GM23338 (cell line): Measurements from ENCODE around the gene TNFRSF21. TPM values are rescaled to one million over a fixed set of nuclear protein-coding genes. Genes with fewer than 3 reads are reported as not detected.

Source experiments
- ATAC-seq: fragments of 200-7000 bp; cut with Tn5 transposase; 3 replicates; pipeline ENCODE4 v1.9.1; 2020
- DNase-seq: peaks from one replicate; pipeline ENCODE4 v3.0.0-alpha.2; 2015; ENCODE audit warnings: low spot score
- H2AFZ ChIP-seq: fragments of 200-600 bp; sonication (generic); 2 replicates; pipeline ENCODE4 v1.8.0; 2016; ENCODE audit warnings: antibody characterized with exemption, mild to moderate bottlenecking, moderate library complexity
- H3F3A ChIP-seq: fragments of 200-600 bp; sonication (generic); replicated peaks from 2 replicates; pipeline ENCODE4 v1.8.0; 2017; ENCODE audit warnings: antibody characterized with exemption, mixed run types, low read depth
- H3K27ac ChIP-seq: fragments of 200-600 bp; sonication (generic); 2 replicates; pipeline ENCODE4 v1.6.1; 2016; ENCODE audit warnings: low read depth
- H3K27me3 ChIP-seq: fragments of 200-600 bp; sonication (generic); 2 replicates; pipeline ENCODE4 v1.8.0; 2016; ENCODE audit warnings: mild to moderate bottlenecking, mixed run types, moderate library complexity; ENCODE audit not compliant: insufficient read depth
- H3K36me3 ChIP-seq: fragments of 200-600 bp; sonication (generic); 2 replicates; pipeline ENCODE4 v1.8.0; 2016; ENCODE audit warnings: mild to moderate bottlenecking; ENCODE audit not compliant: insufficient read depth
- H3K4me1 ChIP-seq: fragments of 200-600 bp; sonication (generic); 2 replicates; pipeline ENCODE4 v1.8.0; 2016; ENCODE audit warnings: mild to moderate bottlenecking, moderate library complexity; ENCODE audit not compliant: insufficient read depth
- H3K4me2 ChIP-seq: fragments of 200-600 bp; sonication (generic); 2 replicates; pipeline ENCODE4 v1.7.1; 2017; ENCODE audit warnings: mixed run types
- H3K4me3 ChIP-seq: fragments of 200-600 bp; sonication (generic); 2 replicates; pipeline ENCODE4 v1.6.1; 2016; ENCODE audit warnings: mixed run types
- H3K79me2 ChIP-seq: fragments of 200-600 bp; sonication (generic); replicated peaks from 2 replicates; pipeline ENCODE4 v1.8.0; 2017; ENCODE audit warnings: mild to moderate bottlenecking; ENCODE audit not compliant: insufficient read depth
- H3K9me2 ChIP-seq: fragments of 200-600 bp; sonication (generic); 2 replicates; pipeline ENCODE4 v1.8.0; 2017; ENCODE audit not compliant: insufficient read depth
- H4K20me1 ChIP-seq: fragments of 200-600 bp; sonication (generic); replicated peaks from 2 replicates; pipeline ENCODE4 v1.8.0; 2017; ENCODE audit warnings: mild to moderate bottlenecking; ENCODE audit not compliant: insufficient read depth
- H3K27ac Mint-ChIP-seq: 2 replicates; pipeline ENCODE4 v1.8.0; 2020; ENCODE audit warnings: inconsistent platforms, mild to moderate bottlenecking, moderate library complexity, mixed read lengths
- H3K27me3 Mint-ChIP-seq: 3 replicates; pipeline ENCODE4 v1.8.0; 2022; ENCODE audit warnings: low read depth, mild to moderate bottlenecking, moderate library complexity, mixed read lengths, inconsistent platforms; ENCODE audit not compliant: insufficient read depth, poor library complexity
- H3K36me3 Mint-ChIP-seq: 3 replicates; pipeline ENCODE4 v1.8.0; 2021; ENCODE audit warnings: low read depth, mild to moderate bottlenecking, inconsistent platforms, moderate library complexity, mixed read lengths
- H3K4me1 Mint-ChIP-seq: 3 replicates; pipeline ENCODE4 v1.8.0; 2020; ENCODE audit warnings: mild to moderate bottlenecking, inconsistent platforms, mixed read lengths
- H3K4me3 Mint-ChIP-seq: 3 replicates; pipeline ENCODE4 v1.8.0; 2021; ENCODE audit warnings: moderate library complexity, mild to moderate bottlenecking, inconsistent platforms, mixed read lengths
- H3K9me3 Mint-ChIP-seq: 3 replicates; pipeline ENCODE4 v1.8.0; 2020; ENCODE audit warnings: moderate library complexity, mild to moderate bottlenecking, inconsistent platforms, mixed read lengths
- CREB1 ChIP-seq: fragments of 250-450 bp; sonication (Bioruptor Pico); IDR thresholded peaks from 2 replicates; pipeline ENCODE4 v1.5.0; 2020; ENCODE audit warnings: low read depth, mild to moderate bottlenecking, moderate library complexity
- EZH2 ChIP-seq: fragments of 200-600 bp; sonication (generic); IDR thresholded peaks from one replicate; pipeline ENCODE4 v1.8.0; 2017; ENCODE audit warnings: antibody characterized with exemption, mild to moderate bottlenecking, low read depth; ENCODE audit not compliant: unreplicated experiment
- EZH2phosphoT487 ChIP-seq: fragments of 200-600 bp; sonication (generic); IDR thresholded peaks from one replicate; pipeline ENCODE4 v1.8.1; 2018; ENCODE audit warnings: antibody characterized with exemption; ENCODE audit not compliant: unreplicated experiment
- JUNB ChIP-seq: IDR thresholded peaks from one replicate; pipeline ENCODE4 v1.6.1; 2016; ENCODE audit warnings: antibody characterized with exemption; ENCODE audit not compliant: unreplicated experiment
- NANOG ChIP-seq: IDR thresholded peaks from 2 replicates; pipeline ENCODE4 v1.6.1; 2016; ENCODE audit warnings: antibody characterized with exemption, borderline replicate concordance
- POLR2AphosphoS5 ChIP-seq: IDR thresholded peaks from 2 replicates; pipeline ENCODE4 v1.6.1; 2016; ENCODE audit warnings: antibody characterized with exemption, low read depth
- REST ChIP-seq: IDR thresholded peaks from one replicate; pipeline ENCODE4 v1.6.1; 2018; ENCODE audit warnings: antibody characterized with exemption; ENCODE audit not compliant: unreplicated experiment
- STAT1 ChIP-seq: IDR thresholded peaks from one replicate; pipeline ENCODE4 v1.6.1; 2016; ENCODE audit warnings: antibody characterized with exemption; ENCODE audit not compliant: unreplicated experiment
- ZNF114 ChIP-seq: fragments of 250-450 bp; sonication (Bioruptor Pico); IDR thresholded peaks from 2 replicates; pipeline ENCODE4 v1.5.0; 2020; ENCODE audit warnings: mild to moderate bottlenecking, moderate library complexity
- ZNF331 ChIP-seq: fragments of 250-450 bp; sonication (Bioruptor Pico); IDR thresholded peaks from 2 replicates; pipeline ENCODE4 v1.5.0; 2020; ENCODE audit warnings: low read depth, mild to moderate bottlenecking, moderate library complexity
- ZNF462 ChIP-seq: fragments of 250-450 bp; sonication (Bioruptor Pico); IDR thresholded peaks from 2 replicates; pipeline ENCODE4 v1.5.0; 2020; ENCODE audit warnings: mild to moderate bottlenecking, moderate library complexity
- polyA plus RNA-seq: library from polyadenylated mRNA; unstranded; fragments of >200 nt; fragmentation: Nextera tagmentation; extraction: Ambion mirVana; gene quantifications from 2 replicates; pipeline ENCODE4 v1.2.1, GENCODE V29; 2016
- total RNA-seq: library from RNA; depleted of rRNA; stranded (reverse); fragments of >200 nt; shearing (Covaris generic); gene quantifications from 2 replicates; pipeline ENCODE4 v1.2.3, GENCODE V29; 2014
- TF ChIP-seq, protein P1 (sequence below), 2 experiments: fragments of 200-600 bp in 1 of 2; sonication (generic) in 1 of 2; conservative IDR thresholded peaks; 2 replicates each; pipeline versions ENCODE4 v1.5.1 to v1.6.1; 2016 to 2017; ENCODE audit warnings: antibody characterized with exemption in 2 of 2, low read depth in 2 of 2, mild to moderate bottlenecking in 2 of 2, moderate library complexity in 1 of 2
- TF ChIP-seq, protein P2 (sequence below): IDR thresholded peaks from 2 replicates; pipeline ENCODE4 v1.6.1; 2016; ENCODE audit warnings: antibody characterized with exemption

The TNFRSF21 gene
- total and polyA plus RNA-seq, 2 experiments from 2014 or later, result 22.1 to 48.1 TPM

- H3K27me3 Mint-ChIP-seq, result peaks cover 4% of the 10 kb centered on the region
- TF ChIP-seq POLR2AphosphoS5, result no peak
- no peak for TF ChIP-seq ZNF114 (CRISPR knock-in tag)
- TF ChIP-seq EZH2, result no peak
- TF ChIP-seq ZNF331 (CRISPR knock-in tag), result no peak
- TF ChIP-seq JUNB, result no peak
- TF ChIP-seq STAT1, result no peak
- no peak for TF ChIP-seq REST
- TF ChIP-seq, protein P1, sequence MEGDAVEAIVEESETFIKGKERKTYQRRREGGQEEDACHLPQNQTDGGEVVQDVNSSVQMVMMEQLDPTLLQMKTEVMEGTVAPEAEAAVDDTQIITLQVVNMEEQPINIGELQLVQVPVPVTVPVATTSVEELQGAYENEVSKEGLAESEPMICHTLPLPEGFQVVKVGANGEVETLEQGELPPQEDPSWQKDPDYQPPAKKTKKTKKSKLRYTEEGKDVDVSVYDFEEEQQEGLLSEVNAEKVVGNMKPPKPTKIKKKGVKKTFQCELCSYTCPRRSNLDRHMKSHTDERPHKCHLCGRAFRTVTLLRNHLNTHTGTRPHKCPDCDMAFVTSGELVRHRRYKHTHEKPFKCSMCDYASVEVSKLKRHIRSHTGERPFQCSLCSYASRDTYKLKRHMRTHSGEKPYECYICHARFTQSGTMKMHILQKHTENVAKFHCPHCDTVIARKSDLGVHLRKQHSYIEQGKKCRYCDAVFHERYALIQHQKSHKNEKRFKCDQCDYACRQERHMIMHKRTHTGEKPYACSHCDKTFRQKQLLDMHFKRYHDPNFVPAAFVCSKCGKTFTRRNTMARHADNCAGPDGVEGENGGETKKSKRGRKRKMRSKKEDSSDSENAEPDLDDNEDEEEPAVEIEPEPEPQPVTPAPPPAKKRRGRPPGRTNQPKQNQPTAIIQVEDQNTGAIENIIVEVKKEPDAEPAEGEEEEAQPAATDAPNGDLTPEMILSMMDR (conservative IDR thresholded peaks at IDR 0.05; ENCODE audit: low read depth in 2 of 2), result no peak
- no peak for TF ChIP-seq NANOG
- TF ChIP-seq ZNF462 (CRISPR knock-in tag), result no peak
- no peak for TF ChIP-seq EZH2phosphoT487
- TF ChIP-seq, protein P2, sequence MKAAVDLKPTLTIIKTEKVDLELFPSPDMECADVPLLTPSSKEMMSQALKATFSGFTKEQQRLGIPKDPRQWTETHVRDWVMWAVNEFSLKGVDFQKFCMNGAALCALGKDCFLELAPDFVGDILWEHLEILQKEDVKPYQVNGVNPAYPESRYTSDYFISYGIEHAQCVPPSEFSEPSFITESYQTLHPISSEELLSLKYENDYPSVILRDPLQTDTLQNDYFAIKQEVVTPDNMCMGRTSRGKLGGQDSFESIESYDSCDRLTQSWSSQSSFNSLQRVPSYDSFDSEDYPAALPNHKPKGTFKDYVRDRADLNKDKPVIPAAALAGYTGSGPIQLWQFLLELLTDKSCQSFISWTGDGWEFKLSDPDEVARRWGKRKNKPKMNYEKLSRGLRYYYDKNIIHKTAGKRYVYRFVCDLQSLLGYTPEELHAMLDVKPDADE, result no peak
- TF ChIP-seq CREB1, result no peak
- H3K27me3 ChIP-seq, result no peaks in the 10 kb centered on the region
- no peak overlapping the region for H3K27ac Mint-ChIP-seq
- H3K36me3 ChIP-seq, result no peaks in the 10 kb centered on the region
- no peaks in the 10 kb centered on the region for H3K79me2 ChIP-seq
- H3K9me2 ChIP-seq, result peaks cover 9% of the 10 kb centered on the region; the same call in 1 of the 2 replicates
- H4K20me1 ChIP-seq, result no peaks in the 10 kb centered on the region
- H3K27ac ChIP-seq, result no peak overlapping the region
- H3K36me3 Mint-ChIP-seq, result no peaks in the 10 kb centered on the region
- ATAC-seq (no peak), DNase-seq (no peak)
- H3K4me3 Mint-ChIP-seq, result no peak overlapping the region
- no peaks in the 10 kb centered on the region for H3K4me1 ChIP-seq
- H3K9me3 Mint-ChIP-seq, result no peaks in the 10 kb centered on the region
- H3F3A ChIP-seq, result no peaks in the 10 kb centered on the region
- H3K4me1 Mint-ChIP-seq, result 0 out of 3 replicates have a peak, but pooled peaks cover 1% of the 10 kb centered on the region
- H3K4me3 ChIP-seq, result no peak overlapping the region
- no peak overlapping the region for H3K4me2 ChIP-seq
- no peak overlapping the region for H2AFZ ChIP-seq
These were observed 40.2 kb upstream of the TNFRSF21 start for GRCh38 chr6:47349931-47350330.
